Measurements from ENCODE around the gene FRYL. TPM values are rescaled to one million over a fixed set of nuclear protein-coding genes. Genes with fewer than 3 reads are reported as not detected.
"Not testable (repeated sequence)": the region's sequence is repeated elsewhere in the genome, so short reads cannot be mapped to it uniquely, and the experiment has no call there.

FRYL gene
- total RNA-seq, 1 experiment from 2014 or later: 53.9 TPM

GRCh38 chr4:48761286-48761685 is 18.8 kb downstream of the FRYL start:
- ChIA-PET POLR2A (interaction anchor here (0.6 to 0.7 kb wide), 2 partner anchors 146 to 395 kb away, joined by 3 read pairs; no protein-coding TSS in a partner anchor), CTCF (no interaction called here)
- no TSS peak for BruUV-seq (replicated peaks)
- intact Hi-C loops (cut with micrococcal nuclease): no loop called here
- Mint-ChIP-seq H3K27me3 (ENCODE audit: insufficient read depth, unreplicated experiment) (no peaks in the 10 kb centered on the region), H3K27ac (ENCODE audit: low read depth, unreplicated experiment) (no peak overlapping the region), H3K36me3 (ENCODE audit: insufficient read depth, unreplicated experiment) (no peaks in the 10 kb centered on the region), H3K4me3 (ENCODE audit: unreplicated experiment) (no peak overlapping the region), H3K9me3 (ENCODE audit: unreplicated experiment) (no peaks in the 10 kb centered on the region), H3K4me1 (ENCODE audit: insufficient read depth, unreplicated experiment) (peaks cover 9% of the 10 kb centered on the region)
- DNase-seq (ENCODE audit: unreplicated experiment): no peak
- TF ChIP-seq, protein P1, sequence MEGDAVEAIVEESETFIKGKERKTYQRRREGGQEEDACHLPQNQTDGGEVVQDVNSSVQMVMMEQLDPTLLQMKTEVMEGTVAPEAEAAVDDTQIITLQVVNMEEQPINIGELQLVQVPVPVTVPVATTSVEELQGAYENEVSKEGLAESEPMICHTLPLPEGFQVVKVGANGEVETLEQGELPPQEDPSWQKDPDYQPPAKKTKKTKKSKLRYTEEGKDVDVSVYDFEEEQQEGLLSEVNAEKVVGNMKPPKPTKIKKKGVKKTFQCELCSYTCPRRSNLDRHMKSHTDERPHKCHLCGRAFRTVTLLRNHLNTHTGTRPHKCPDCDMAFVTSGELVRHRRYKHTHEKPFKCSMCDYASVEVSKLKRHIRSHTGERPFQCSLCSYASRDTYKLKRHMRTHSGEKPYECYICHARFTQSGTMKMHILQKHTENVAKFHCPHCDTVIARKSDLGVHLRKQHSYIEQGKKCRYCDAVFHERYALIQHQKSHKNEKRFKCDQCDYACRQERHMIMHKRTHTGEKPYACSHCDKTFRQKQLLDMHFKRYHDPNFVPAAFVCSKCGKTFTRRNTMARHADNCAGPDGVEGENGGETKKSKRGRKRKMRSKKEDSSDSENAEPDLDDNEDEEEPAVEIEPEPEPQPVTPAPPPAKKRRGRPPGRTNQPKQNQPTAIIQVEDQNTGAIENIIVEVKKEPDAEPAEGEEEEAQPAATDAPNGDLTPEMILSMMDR (IDR thresholded peaks at IDR 0.05; ENCODE audit: unreplicated experiment): no peak

GRCh38 chr4:48758703-48759102 is 21.4 kb downstream of the FRYL start:
- CTCF ChIA-PET; H3K27me3 Mint-ChIP-seq (ENCODE audit: insufficient read depth, unreplicated experiment); H3K4me1 Mint-ChIP-seq (ENCODE audit: insufficient read depth, unreplicated experiment); POLR2A ChIA-PET; H3K27ac Mint-ChIP-seq (ENCODE audit: low read depth, unreplicated experiment); DNase-seq (ENCODE audit: unreplicated experiment); H3K9me3 Mint-ChIP-seq (ENCODE audit: unreplicated experiment); BruUV-seq (replicated peaks); H3K36me3 Mint-ChIP-seq (ENCODE audit: insufficient read depth, unreplicated experiment); H3K4me3 Mint-ChIP-seq (ENCODE audit: unreplicated experiment); intact Hi-C loops (cut with micrococcal nuclease): not testable (repeated sequence)

- intact Hi-C loops (cut with micrococcal nuclease): no loop called here
- H3K9me3 Mint-ChIP-seq (ENCODE audit: unreplicated experiment): no peaks in the 10 kb centered on the region
- peaks cover 18% of the 10 kb centered on the region for H3K4me1 Mint-ChIP-seq (ENCODE audit: insufficient read depth, unreplicated experiment)
- TF ChIP-seq, protein P1 (IDR thresholded peaks at IDR 0.05; ENCODE audit: unreplicated experiment): no peak
- H3K36me3 Mint-ChIP-seq (ENCODE audit: insufficient read depth, unreplicated experiment): no peaks in the 10 kb centered on the region
- H3K27me3 Mint-ChIP-seq (ENCODE audit: insufficient read depth, unreplicated experiment): no peaks in the 10 kb centered on the region
- BruUV-seq (replicated peaks): no TSS peak
- no peak for DNase-seq (ENCODE audit: unreplicated experiment)
- no peak overlapping the region for H3K27ac Mint-ChIP-seq (ENCODE audit: low read depth, unreplicated experiment)
- H3K4me3 Mint-ChIP-seq (ENCODE audit: unreplicated experiment): no peak overlapping the region
- POLR2A ChIA-PET: interaction anchor here (0.9 to 1.1 kb wide), 4 partner anchors 17 to 59 kb away, joined by 3 to 7 read pairs (median 4); no protein-coding TSS in a partner anchor
- CTCF ChIA-PET: interaction anchor here (0.6 kb wide), 1 partner anchor 176 kb away, joined by 3 read pairs; no protein-coding TSS in a partner anchor
These were observed 23.3 kb downstream of the FRYL start for GRCh38 chr4:48756689-48757220.

DNA sequence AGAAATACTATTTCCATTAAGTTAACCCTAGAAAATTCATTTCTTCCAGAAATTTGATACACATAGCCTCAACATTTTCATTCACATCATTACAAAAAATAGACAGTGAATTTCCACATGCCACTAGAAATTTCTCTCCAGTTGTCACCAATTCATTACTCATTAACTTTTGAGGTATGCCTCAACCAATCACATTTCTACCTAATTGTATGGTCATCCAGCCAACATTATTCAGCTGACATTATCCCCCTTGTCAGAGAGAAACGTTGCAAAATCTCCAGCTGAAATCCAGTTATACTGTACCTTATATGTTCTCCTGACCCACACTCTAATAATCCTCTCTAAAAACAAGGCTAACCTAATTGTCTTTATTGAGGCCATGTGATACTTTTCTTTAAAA is 24.8 kb downstream of the FRYL start:
- Mint-ChIP-seq H3K27me3 (ENCODE audit: insufficient read depth, unreplicated experiment) (no peaks in the 10 kb centered on the region), H3K4me1 (ENCODE audit: insufficient read depth, unreplicated experiment) (peaks cover 30% of the 10 kb centered on the region), H3K27ac (ENCODE audit: low read depth, unreplicated experiment) (no peak overlapping the region), H3K4me3 (ENCODE audit: unreplicated experiment) (no peak overlapping the region), H3K9me3 (ENCODE audit: unreplicated experiment) (no peaks in the 10 kb centered on the region), H3K36me3 (ENCODE audit: insufficient read depth, unreplicated experiment) (no peaks in the 10 kb centered on the region)
- CTCF ChIA-PET: no interaction called here
- intact Hi-C loops (cut with micrococcal nuclease): no loop called here
- TF ChIP-seq, protein P1 (IDR thresholded peaks at IDR 0.05; ENCODE audit: unreplicated experiment): no peak
- no peak for DNase-seq (ENCODE audit: unreplicated experiment)
- BruUV-seq (replicated peaks): no TSS peak
- POLR2A ChIA-PET: no interaction called here
